ENCODE measurements around the gene ESYT3.
"Not testable (repeated sequence)": the region's sequence is repeated elsewhere in the genome, so short reads cannot be mapped to it uniquely, and the experiment has no call there.

The ESYT3 gene

DNA sequence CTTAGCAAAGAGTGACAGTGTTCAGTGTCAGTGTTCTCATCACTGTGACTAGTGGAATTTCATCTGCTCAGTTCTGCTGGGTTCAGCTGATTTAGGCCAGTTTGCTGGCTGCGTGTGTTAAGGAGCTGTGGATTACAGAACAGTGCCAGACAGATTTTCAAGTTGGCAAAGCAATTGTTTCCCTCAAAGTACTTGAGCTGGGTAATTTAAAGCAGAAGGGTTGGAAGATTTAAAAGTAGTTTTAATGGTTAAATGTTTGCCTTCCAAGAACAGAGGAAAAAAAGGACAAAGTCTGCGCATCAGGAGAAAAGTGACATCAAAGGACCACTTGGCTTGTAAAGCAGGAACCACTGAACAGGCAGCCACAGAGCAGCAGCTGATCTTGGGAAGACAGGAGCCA, 8.7 kb downstream of the ESYT3 start:
- no peak for DNase-seq

- DNase-seq = no peak
These were observed 9.4 kb downstream of the ESYT3 start for GRCh38 chr3:138443521-138444503.

DNA sequence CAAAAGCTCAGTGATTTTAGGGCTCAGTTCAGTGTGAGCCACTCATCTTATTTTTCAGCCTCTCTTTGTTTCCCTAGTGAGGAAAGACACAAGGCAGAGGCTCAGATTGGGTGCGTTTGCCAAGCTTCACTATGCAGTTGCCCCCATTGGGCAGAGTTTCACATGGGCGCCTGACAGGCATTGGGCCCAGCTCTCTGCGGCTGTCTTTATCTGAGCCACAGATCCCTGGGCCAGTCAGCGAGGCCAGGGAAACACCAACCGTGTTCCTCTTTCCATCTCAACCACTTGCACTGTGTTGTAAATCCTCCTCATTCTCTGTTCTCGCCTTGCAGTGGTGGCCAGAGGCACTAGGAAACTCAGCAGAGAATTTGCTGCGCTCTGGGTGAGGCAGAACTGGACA, 10.8 kb downstream of the ESYT3 start:
- no peak for DNase-seq

GRCh38 chr3:138445654-138446053, 11.2 kb downstream of the ESYT3 start:
- DNase-seq = no peak

DNA sequence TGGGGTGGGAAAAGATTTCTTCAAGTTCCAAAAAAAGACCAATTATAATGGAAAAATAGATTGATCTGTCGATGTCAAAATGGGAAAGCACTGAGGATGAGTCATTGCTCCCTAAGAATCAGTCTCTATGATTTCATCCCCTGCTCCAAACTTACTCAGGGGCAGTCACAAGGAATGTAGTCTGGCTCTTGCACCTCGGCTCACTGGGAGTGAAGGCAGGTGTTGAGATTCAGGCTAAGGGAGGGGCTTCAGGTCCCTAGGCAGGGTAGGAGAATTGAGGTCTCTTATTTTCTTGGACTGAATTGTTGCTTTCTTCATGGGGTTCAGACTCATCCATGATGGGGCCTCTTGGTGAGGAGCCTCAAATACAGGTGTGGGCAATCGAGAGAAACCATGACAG, 14.2 kb downstream of the ESYT3 start:
- DNase-seq = no peak

- DNase-seq = no peak
These were observed 15.1 kb downstream of the ESYT3 start for GRCh38 chr3:138449490-138449889.

DNA sequence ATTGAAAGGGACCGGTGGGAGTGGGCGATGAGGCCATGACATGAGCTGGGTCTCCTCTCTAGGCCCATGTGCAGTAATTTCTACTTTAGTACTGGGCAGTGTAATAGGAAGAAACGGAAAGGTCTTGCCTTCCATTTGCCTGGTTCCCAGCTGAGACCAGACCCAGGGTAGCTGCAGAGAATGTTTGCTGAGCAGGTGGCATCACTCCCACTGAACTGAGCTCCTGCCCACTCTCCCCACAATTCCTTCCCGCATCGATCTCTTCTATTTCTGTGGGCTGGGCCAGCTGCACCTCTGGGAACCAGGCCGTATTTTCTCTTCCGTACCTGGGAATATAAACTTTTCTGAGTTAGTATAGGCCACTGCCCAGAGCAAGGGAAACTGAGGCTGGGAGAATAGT, 15.8 kb downstream of the ESYT3 start:
- no peak for DNase-seq

DNA sequence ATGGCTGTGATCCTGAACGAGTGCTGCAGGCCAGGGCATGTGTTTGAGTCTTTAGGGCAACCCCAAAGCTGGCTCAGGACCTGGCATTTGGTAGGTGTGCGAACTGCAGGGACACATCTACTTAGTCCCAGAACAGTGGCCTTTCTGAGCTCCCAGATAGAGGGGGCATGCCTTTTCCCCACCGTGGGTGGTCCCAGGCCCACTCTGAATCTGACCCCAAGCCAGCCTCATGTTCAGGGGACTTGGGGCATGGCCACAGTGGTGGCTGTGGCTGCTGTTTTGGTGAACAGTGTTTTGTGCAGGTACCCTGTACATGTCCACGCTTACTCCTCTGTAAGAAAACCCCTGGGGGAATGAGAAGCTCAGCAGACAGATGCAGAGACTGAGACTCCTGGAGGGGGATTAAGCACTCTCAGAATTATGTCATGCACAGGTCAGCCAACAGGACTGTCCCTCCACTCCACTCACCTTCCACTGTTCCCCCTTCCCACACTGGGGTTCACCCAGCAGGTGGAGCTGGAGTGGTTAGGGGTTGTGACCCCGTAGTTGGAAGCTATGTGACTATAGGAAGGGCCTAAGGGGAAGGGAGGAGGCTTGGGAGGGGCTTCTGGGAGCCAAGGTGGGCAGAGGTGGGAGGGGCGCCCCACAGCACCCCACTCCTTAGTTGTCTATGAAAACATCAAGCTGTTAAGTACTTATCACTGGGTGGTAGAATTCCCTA, 16.4 kb downstream of the ESYT3 start:
- DNase-seq = no peak

DNA sequence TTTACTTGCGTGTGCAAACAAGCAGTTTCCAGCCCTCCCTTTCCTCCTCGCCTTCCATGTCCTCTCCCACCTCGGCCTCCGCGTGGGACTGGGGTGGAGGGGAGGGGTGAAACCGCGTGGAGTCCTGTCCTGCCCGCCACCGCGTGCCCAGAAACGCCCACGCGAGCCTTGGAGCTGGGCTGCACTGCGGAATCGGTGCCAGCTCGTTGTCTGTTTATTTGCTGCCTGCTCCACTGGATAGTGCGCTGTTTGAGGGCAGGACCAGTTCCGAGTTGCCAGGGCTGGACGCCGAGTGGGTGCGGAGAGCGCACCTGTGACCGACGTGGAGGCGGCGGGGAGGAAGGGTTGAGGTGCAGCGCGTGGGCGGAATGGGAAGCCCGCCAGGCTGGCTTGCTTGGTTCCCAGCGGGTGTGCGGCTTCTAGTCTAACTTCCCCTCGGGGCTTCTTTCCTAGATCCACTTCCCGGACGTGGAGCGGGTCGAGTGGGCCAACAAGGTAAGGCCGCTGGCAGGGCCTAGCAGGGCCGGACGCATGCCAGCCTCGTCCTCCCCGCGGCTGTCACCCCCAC, 17.3 kb downstream of the ESYT3 start:
- DNase-seq = no peak

GRCh38 chr3:138452436-138452835, 18.0 kb downstream of the ESYT3 start:
- no peak for DNase-seq

DNA sequence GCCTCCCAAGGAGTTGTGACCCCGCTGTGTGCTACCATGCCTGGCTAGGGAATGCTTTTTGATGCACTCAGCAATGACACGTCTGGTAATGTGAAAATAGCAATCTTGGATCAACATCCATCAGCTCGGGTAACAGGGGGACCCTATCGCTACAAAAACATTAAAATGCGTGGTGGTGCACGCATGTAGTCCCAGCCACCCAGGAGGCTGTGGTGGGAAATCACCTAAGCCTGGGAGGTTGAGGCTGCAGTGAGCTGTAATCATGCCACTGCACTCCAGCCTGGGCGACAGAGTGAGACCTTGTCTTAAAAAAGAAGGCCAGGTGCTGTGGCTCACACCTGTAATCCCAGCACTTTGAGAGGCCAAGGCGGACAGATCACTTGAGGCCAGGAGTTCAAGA, 19.5 kb downstream of the ESYT3 start:
- not testable (repeated sequence) for DNase-seq

DNA sequence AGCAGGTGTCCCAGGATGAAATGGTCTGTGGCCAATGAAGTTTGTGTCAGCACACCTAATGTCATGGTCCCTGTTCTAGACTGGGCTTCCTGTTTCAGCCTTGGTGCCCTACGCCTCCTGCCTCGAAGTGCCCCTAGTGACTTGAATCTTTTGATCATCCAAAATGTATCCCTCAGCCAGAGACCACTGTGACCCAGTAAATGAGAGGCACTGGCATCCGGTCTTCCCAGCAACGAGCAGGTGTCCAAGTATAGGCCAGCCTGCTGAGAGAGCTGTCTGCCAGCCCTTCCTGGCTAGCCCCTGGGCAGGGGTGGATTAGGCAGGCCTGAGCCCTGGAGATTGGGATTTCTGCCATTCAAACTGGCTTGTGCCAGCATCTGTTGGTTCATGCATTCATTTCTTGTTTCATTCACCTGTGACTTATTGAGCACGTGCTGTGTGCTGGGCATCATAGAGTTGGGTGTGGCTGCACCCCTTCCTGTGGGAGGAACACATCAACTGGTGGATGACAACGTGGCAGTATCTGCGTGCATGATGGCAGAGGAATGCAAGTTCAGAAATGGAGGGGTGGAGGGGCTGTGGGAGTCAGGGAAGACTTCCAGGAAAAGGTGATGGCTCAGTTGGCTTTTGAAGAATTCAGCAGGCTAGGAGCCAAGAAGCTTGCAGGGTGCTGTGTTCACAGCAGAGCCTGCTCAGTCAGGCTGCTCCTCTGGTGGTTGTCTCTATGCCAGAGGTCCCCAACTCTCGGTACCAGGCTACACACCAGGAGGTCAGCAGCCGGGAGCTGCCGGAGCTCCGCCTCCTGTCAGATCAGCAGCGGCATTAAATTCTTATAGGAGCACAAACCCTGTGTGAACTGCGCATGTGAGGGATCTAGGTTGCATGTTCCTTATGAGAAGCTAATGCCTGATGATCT, 21.6 kb downstream of the ESYT3 start:
- no peak for DNase-seq

DNA sequence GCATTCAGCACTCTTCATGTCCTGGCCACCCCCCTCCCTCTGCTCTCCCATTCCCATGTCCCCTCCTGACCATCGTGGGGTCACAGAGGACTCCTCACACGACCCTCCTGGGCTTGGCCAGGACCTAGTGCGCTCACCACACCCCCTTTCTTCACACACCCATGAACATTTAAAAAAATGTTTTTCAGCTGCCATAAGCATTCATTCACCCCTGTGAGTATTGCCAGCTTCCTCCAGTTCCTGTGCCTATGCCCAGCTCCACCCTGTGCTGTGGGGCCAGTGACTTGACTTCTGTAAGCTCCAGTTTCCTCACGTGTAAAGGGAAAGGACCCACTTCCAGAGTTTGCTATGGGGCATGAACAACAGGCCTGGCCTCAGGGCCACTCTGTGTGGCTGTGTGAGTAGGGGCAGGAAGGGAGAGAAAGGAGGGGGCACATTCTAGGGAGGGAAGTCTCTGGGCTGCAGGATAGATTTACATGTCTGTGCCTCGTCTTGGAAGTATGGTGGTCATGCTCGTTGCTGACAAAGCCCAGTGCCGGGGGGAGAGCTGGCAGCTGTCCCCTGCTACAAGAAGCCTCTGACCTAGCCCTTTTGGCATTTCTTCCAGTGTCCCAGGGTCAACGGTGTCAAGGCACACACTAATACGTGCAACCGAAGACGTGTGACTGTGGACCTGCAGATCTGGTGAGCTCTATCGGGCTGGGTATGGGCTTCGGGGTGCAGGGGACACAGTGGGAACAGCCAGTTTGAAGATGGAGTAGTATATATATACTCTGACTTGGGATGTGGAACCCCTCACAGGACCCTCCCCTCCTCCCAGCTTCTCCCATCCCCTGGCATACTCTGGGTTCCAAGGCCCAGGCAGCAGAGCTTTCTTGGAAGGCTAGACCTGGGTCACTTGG, 22.8 kb downstream of the ESYT3 start:
- DNase-seq = no peak

- no peak for DNase-seq
These were observed 23.7 kb downstream of the ESYT3 start for GRCh38 chr3:138457863-138458735.

- DNase-seq = no peak
These were observed 24.5 kb downstream of the ESYT3 start for GRCh38 chr3:138458774-138459499.

DNA sequence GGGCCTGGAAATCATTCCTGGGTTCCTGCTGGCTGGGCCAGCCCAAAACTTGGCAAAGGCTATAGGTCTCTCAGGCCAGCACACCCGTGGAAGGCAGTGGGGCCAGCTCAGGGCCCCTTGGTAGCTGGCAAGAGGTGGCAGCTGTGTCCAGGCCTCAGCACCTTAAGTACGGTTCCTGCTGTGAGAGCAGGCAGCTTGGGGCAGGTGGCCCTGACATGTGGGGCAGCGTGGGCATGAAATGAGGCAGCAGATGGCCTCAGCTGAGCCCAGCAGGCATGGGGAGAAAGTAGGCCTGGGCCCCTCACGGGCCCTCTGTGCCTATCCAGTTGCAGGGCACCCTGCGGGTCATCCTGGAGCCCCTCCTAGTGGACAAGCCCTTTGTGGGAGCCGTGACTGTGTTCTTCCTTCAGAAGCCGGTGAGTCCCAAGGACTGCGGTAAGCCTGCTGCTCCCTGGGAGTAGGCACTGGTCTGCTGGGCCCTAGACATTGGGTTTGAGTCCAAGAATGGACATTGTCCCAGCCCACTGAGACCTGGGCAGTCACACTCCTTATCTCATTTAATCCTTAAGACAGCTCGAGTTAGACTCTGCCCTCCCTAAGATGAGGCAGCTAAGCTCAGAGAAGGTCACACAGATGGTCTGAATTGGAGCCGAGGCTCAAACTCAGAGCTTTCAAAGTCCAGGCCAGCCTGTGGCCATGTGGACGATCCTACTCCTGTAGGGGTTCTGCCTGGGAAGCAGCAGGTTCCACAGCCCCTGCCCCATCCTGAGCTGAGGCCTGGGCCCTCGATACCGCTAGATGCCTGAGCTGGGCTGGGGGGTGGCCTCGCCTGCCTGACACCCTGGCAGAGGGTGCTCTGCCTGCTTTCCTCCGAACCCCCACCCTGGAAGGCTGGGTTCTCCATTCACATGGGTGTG, 25.5 kb downstream of the ESYT3 start:
- no peak for DNase-seq

DNA sequence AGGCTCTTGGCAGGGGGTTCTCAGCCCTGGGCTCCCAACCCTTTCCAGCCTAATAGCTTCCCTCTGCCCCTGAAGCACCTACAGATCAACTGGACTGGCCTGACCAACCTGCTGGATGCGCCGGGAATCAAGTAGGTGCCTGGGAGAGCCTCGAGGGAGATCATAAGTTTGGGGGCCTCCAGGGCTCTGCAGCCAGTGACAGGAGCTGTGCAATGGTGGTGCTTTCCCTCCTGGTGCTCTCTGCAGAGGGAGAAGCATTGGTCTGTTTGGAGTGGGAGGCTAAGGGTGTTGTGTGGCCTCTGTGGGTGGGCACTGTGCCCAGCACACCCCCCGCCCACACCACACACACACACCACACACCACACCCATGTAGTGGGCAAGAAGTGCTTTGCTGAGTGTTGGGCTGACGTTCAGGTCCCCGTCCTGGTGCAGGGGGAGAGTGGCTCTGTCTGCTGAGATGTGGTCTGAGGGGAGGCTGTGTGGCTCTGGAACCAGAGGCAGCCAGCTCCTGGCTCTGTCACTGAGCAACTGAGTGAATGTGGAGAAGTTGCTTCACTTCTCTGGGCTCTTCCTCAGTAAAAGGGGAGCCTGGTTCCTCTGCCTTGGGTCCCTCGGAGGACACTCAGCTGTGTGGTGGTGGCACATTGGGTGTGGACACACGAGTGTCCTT, 26.3 kb downstream of the ESYT3 start:
- no peak for DNase-seq

DNA sequence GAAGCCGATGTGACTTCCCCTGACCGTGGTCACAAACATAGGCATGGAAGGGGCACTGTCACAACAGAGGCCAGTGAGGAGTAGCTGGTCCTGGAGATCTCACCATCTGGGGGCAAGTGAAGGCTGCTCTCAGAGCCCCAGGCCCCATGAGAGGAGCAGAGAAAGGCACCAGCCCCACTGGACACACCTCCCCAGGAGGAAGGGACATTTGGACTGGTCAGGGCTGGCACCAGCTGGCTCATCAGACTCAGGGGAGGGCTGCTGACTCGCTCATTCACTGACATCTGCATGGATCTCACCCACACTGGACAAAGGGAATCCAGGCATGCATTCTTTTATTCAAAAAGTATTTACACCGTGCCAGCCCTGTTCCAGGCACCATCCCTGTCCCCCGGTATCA, 26.8 kb downstream of the ESYT3 start:
- DNase-seq = no peak
